GM12892 (cell line): ENCODE data around the gene SLMAP.

Source experiments
- POLR2A ChIP-seq: IDR thresholded peaks from 2 replicates; pipeline ENCODE4 v1.6.1; 2011; ENCODE audit warnings: low read depth, low read length, control low read depth
- POLR2AphosphoS5 ChIP-seq: IDR thresholded peaks from 2 replicates; pipeline ENCODE4 v1.6.1; 2011; ENCODE audit warnings: low read depth, low read length, control low read depth
- TAF1 ChIP-seq: IDR thresholded peaks from 2 replicates; pipeline ENCODE4 v1.6.1; 2011; ENCODE audit warnings: low read depth, mild to moderate bottlenecking, control low read depth, low read length, borderline replicate concordance

- TF ChIP-seq POLR2AphosphoS5 (no peak), POLR2A (no peak), TAF1 (no peak)
Observed at GRCh38 chr3:57948080-57948671, 192.1 kb downstream of the SLMAP start.
